Left cardiac atrium (tissue), 4 donors: ENCODE measurements around the gene TRIM17. TPM values are rescaled to one million over a fixed set of nuclear protein-coding genes. Genes with fewer than 3 reads are reported as not detected.

ENCODE experiments used
- ATAC-seq, 2 donors: fragments of 200-7000 bp; cut with Tn5 transposase; one replicate each; pipeline ENCODE4 v1.9.1; 2020; ENCODE audit warnings: mild to moderate bottlenecking in 2 of 2, moderate library complexity in 2 of 2
- DNase-seq: peaks from one replicate; pipeline ENCODE4 v3.0.0-alpha.2; 2020
- intact Hi-C, 2 donors: fragments of 100-400 bp; cut with DNase I; formaldehyde crosslinking; loops; one replicate each; pipeline versions ENCODE4 v1.14.1 to v1.15.1; 2022 to 2023
- total RNA-seq, 2 donors: library from RNA; stranded (reverse); fragmentation: NEBNext Ultra II Directional; extraction: Animal tissue kit (Norgen Biotek cat#: 25700); gene quantifications; one replicate each; pipeline ENCODE4 v1.2.1, GENCODE V29; 2021
- donor health status: DM: no; HTN: yes; CAD: no.
- donor health status: DM: no; HTN: yes; CAD: no; lungs with severe emphysema.
- donor health status: DM: yes; HTN: yes; CAD: no.
- donor health status: Dilated cardiomyopathy.

Gene TRIM17
- total RNA-seq, 2 donors from 2014 or later: 0.42 to 0.88 TPM

DNA sequence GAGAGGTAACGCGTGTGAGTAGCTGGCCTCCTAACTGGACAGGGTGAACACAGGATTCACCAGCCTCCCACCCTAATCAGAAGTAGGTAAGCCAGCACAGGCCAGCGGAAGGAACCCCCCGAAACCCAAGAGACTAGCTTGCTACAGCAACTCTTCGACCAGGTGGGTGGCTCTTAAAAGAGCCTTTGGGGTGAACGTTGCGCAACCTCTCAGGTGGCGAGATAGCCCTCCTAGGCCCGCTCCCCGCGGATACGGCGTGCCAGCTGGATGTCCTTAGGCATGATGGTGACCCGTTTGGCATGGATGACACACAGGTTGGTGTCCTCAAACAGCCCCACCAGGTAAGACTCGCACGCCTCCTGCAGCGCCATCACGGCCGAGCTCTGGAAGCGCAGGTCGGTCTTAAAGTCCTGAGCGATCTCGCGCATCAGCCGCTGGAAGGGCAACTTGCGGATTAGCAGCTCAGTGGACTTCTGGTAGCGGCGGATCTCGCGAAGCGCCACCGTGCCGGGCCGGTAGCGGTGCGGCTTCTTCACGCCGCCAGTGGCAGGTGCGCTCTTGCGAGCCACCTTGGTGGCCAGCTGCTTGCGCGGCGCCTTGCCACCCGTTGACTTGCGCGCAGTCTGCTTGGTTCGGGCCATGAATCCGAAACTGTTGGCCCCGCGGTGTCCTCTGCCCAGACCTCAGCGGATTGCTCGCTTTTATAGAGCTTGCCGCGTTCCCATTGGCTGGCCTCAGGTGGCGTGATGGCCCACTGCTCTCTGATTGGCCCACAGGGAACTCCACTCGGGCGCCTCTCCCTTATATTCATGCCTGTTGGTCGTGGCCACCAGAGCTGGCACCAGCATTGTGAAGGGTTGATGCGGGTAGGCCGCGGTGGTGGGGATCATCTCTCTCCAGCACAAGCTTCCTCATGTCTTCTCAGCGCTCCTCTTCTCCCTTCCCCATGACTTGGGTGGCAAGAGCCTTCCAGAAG is 8.3 kb upstream of the TRIM17 start:
- DNase-seq: no peak
- intact Hi-C loops: no loop called here

DNA sequence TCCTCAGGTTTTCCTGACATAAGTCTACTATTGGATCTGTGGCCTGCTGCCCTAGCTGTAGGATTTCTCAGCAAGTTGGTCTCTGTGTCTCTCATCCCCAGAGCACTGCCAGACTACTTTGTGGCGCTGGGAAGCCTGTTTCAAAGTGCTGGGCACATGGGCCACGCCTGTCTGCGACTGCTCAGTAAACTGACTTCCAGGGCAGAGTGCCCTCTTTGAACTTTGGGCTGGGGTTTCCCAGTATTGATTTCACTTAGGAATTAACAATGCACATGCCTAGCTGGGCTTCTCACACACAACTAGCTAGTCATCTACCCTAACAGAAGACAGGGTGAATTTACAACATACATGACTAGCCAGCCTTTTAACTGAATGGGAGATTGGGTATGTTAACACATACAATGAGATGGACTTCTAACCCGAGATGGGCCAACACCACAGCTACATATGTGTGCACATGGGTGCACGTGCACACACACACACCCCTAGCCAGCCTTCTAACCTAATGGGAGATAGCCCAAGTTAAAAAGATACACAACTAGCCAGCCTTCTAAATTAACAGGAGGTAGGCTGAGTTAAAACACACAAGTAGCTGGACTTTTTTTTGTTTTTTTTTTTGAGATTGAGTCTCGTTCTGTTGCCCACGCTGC is 6.9 kb upstream of the TRIM17 start:
- no peak for DNase-seq
- intact Hi-C loops: no loop called here
- ATAC-seq: no peak

More for the DNA sequence above, 8.3 kb upstream of the TRIM17 start:
- ATAC-seq: no peak

DNA sequence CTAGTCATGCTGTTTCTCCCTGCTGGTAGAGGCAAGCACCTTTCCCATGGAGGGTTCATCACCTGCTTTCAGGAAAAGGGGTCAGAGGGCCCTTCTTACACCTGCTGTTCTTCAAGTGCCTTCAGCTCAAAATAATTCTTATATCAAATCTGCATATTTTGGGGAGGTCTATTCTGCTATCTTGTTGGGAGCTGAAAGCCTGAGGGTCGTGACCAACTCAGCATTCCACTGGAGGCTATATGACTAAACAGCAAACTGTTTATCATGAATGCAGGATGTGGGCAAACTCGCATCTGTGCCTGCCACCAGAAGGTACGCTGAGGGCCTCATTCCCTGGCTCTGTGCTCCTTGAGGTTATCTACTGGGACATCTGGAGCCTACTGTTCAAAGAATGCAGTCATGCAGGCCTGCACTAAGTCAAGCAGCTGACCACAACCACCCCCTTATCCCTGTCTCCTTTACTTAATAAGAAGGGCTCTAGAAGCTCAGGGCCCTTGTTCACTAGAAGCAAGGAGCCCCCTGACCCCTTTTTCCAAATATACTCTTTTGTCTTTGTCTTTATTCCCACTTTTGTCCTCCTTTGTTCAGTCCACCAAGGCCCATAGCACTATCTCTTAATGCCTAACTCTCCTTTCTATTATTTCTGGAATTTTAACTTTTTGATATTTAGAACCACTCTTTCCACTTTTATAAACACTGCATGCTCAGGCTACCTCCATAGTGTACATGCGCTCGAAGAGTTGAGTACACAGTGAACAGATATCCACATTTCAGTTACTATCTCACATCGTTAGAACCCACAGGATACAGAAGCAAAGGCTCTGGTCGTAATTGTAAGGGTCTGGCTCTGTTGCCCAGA is 4.5 kb upstream of the TRIM17 start:
- intact Hi-C loops: no loop called here
- ATAC-seq (no peak), DNase-seq (no peak)

DNA sequence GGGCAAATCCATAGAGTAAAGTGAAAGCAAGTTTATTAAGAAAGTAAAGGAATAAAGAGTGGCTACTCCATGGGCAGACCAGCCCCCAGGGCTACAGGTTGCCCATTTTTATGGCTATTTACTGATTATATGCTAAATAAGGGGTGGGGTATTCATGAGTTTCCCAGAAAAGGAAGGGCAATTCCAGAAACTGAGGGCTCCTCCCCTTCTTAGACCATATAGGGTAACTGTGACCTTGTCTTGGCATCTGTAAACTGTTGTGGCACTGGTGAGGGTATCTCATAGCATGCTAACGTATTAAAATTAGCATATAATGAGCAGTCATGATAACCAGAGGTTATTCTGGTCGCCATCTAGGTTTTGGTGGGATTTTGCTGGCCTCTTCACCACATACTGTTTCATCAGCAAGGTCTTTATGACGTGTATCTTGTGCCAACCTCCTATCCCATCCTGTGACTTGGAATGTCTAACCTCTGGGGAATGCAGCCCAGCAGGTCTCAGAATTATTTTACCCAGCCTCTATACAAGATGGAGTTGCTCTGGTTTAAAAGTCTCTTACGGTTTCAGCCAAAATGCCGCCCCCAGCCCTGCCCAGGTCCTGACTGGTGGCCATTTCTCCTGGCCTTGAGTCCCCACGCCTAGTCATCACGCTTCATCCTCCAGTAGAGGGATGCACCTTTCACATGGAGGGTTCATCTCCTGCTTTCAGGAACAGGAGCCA is 982 bp upstream of the TRIM17 start:
- ATAC-seq (no peak), DNase-seq (no peak)
- intact Hi-C loops: no loop called here

DNA sequence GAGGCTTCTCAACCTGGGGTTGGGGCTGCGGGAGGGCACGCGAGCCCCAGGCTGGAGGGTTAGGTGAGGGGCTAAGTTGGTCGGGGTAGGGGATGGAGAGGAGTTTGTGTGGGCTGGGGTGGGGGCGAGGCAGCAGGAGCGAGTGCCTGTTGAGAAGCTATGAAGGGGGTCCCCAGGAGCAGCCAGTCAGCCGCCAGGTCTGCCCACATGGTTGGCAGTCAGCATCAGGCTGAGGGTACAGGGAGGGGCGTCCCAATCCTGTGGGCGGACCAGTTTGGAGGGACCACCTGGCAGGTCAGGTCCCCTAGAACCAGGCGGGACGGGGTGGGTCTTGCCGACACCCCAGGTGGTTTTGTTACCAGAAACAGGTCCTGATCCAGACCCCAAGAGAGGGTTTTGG is 400 bp upstream of the TRIM17 start:
- ATAC-seq (peak in 1 of 2 donors; percentile 4), DNase-seq (no peak)
- intact Hi-C loops: no loop called here

DNA sequence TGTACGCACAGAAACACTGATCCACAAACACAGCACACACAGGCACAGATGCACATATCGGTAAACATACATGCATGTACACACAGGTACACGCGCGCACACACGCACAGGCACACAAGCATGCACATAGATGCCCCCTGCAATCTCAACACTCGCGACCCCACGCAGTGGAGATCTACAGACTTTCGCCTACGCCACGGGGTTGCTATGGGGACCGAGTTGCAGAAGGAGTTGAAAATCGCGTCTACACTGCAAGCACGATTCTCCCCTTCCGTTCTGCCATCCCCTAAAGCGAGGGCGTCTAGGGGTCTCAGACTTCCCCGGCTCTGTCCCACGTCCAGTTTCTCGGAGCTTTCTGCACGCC is 826 bp downstream of the TRIM17 start:
- ATAC-seq (peak in 1 of 2 donors; percentile 3), DNase-seq (no peak)
- intact Hi-C loops: no loop called here

DNA sequence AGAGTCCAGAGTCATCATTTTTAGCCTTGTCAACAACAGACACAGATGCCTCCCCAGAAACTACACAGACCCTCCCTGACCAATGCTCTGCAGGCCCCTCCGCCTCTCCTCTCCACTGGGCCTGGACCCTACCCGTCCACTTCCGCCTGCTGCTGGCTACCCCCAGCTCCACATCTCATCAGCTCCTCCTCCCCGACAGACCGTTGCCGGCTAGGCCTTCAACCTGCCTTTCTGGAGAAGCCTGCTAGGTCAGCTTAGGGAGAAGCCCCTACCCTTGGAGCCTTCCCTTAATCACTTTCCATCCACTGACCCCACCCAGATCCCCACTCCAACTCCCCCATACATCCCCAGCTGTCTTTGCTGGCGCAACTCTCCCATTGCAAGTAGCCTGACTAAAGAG is 1.4 kb downstream of the TRIM17 start:
- intact Hi-C loops: no loop called here
- ATAC-seq: peak in 1 of 2 donors; percentile 4
- DNase-seq: no peak

DNA sequence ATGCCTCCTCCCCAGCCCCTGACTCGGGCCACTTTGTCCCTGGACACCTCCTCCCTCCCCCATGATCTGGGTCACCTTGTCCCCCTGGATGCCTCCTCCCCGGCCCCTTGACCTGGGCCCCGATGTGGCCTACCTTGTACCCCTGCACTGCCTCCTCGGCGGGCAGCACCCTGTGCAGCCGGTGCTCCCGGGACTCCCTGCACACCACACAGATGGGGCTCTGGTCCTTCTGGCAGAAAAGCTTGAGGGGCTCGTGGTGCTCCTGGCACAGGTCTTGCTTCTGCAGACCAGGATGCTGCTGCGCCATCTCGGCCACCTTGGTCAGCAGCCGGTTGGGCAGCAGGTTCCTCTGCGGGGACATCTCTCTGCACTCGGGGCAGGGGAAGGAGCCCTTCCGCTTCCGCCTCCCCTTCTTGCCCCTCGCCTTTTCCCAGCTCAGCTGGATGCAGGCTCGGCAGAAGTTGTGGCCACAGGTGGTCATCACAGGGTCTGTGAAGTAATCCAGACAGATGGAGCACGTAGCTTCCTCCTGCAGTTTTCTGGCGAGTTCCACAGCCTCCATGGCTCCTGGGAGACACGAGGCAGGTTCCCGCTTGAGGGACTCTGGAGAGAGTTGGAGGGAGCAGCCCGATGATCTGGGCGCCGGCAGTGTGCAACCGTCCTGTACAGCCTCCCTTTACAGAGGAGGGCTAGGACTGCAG is 2.0 kb downstream of the TRIM17 start:
- ATAC-seq: no peak
- intact Hi-C loops: no loop called here
- no peak for DNase-seq

DNA sequence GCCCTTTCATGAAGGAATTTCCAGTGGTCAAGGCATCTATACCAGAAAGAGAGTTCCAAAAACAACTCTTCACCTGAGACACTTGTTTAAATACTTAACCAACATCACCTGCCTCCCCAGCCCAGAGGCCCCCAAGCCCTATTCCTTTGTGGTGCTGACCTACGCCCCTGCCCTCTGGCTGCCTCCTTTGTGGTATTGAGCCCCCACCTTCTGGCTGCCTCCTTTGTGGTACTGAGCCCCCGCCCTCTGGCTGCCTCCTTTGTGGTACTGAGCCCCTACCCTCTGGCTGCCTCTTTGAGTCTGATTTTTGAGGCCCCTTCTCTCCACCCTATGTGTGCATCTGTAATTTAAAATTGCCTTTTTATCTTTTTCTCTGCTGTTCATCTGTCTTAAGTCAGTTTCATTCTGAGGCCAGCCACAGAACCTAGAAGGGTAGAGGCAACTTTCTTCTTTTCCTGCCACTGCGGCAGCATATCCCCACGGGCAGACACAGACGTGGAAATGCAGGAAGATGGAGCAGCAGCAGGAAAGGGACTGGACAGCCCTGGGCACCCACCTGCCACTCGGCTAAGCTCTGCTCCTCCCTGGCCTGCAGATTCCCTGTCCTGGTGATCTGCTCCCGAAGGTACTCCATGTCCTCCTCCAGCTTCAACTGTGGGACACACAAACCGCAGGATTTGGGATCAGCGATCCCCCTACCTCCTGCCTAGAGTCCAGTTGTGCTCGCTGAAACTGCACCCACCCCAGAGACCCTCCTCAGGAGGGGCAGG is 3.2 kb downstream of the TRIM17 start:
- no peak for ATAC-seq
- DNase-seq: no peak
- intact Hi-C loops: no loop called here

DNA sequence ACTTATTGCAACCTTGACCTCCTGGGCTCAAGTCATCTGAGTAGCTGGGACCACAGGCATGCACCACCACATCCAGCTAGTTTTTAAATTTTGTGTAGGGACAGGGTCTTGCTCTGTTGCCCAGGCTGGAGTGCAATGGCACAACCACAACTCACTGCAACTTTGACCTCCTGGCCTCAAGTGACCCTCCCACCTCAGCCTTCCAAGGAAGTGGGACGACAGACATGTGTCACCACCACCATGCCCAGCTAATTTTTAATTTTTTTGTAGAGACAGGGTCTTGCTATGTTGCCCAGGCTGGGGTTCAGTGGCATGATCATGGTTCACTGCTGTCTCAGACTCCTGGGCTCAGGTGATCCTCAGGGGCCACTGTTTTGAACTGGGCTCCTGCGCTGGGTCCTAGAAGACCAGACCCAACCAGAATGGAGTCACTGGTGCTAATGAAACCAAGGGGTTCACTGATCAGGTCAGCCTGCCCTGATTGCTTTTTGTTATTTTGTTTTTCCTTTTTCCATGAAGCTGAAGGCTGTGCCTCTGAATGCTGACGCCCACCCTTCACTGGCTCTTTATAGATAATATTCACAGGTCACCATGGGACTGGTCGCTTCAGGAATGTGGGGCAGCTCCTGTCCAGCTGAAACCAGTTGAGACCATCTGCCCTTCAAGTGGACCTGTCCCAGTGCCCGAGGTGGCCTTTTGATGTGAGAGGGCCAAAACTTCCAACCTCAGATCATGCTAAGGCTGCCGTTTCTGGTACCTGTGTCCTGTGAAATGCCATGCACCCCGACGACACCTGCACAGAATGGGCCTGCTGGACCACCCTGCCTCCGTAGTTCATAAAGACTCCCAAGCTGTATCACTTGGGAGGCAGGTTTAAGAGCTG is 4.9 kb downstream of the TRIM17 start:
- no peak for DNase-seq
- intact Hi-C loops: no loop called here
- ATAC-seq: no peak

DNA sequence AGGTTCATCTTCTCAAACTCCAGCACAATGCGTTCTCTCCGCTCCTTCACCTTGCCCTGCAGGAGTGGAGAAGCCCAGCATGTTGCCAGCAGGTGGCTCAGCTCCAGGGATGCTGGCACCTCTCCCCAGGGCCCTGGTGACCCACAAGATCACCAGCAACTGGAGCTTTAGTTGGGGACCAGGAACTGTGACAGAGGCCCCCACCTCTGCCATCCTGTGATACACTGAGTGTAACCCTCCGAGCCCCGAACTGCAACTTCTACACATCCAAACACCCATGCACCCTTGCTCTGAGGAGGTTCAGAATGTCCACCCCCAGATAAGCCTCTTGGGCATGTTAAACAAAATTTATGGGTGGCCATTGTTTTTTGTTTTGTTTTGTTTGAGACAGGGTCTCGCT is 5.5 kb downstream of the TRIM17 start:
- no peak for ATAC-seq

DNA sequence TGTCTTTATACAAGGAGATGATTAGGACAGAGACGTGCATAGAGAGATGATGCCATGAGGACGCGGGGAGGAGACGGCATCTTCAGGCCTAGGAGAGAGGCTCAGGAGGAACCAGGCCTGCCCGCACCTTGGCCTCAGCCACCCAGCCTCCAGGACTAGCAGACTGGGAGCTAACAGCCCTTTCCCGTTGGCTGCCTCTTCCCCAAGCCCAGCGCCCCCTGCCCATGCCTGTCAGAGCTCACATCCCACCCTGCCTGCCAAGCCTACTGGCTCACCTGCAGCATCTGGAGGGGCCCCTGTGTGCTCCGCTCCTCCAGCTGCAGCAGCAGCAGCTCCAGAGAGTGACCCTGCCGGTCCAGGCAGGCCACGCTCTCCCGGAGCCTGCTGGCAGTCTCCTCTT is 6.0 kb downstream of the TRIM17 start:
- intact Hi-C loops: no loop called here
- DNase-seq (no peak), ATAC-seq (no peak)

More for the DNA sequence above, 5.5 kb downstream of the TRIM17 start:
- no peak for DNase-seq
- intact Hi-C loops: no loop called here

GRCh38 chr1:228410015-228410414 is 6.6 kb downstream of the TRIM17 start:
- intact Hi-C loops: no loop called here
- DNase-seq: no peak

GRCh38 chr1:228408869-228409805 is 7.5 kb downstream of the TRIM17 start:
- intact Hi-C loops: no loop called here
- ATAC-seq: no peak
- DNase-seq: no peak

More at GRCh38 chr1:228410015-228410414, 6.6 kb downstream of the TRIM17 start:
- ATAC-seq: no peak

DNA sequence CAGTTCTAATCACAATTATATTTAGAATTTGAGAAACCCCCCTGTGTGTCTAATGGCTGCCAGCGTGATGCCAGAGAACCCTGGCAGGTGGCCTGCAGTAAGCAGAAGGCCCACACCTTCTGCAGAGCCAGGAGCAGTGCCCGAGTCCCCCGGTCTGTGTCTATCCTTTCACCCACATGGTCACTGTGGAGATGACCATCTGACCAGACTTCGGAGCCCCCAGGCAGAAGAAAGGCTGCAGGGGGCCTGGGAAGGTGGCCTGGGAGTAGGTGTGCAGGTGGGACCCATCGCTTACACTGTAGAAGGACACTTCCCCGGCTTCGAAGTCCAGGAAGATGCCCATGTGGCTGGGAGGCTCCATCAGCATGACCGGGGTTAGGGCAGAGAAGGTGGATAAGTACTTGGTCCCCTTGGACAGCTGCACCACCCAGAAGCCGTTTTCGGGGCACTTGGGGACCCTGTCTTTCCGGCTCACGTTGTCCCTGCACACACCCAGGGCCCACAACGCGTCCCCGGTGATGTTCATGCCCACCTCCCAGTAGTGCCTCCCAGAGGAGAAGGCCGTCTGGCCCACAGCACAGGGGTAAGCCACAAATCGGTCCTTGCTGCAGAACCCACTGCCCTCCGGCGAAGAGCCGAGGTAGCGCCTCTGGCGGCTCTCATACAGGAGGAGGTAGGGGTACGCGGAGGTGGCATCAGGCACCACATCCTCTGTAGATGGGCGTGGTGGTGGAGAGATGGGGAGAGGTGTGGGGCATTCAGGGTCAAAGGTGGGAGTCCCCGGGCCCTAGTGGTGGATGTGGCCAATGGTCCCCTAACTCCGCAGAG is 8.4 kb downstream of the TRIM17 start:
- no peak for ATAC-seq
- intact Hi-C loops: no loop called here
- no peak for DNase-seq
